ENCODE results near the gene TOP3A.
"Not testable (repeated sequence)": the region's sequence is repeated elsewhere in the genome, so short reads cannot be mapped to it uniquely, and the experiment has no call there.

Gene TOP3A
- 13.4 to 58.0 (median 34.2) reads per million in 17 experiments for total RNA-seq

GRCh38 chr17:18314731-18315561 is at the start of gene TOP3A, which contains the start of gene SMCR8:
TSS of gene TOP3A (minus strand) at chr17:18314994. CDS start at chr17:18314778, 216 bp downstream.
TSS of gene SMCR8 (plus strand) at chr17:18315293. CDS start at chr17:18315790, 497 bp downstream.
- DNase-seq: peak; percentile 97 to 99 (median 98)

GRCh38 chr17:18364166-18364565 is 49.4 kb upstream of the TOP3A start:
- DNase-seq: no peak

- DNase-seq: peak; percentile 91 to 97 (median 94)
These were observed 48.6 kb upstream of the TOP3A start, which contains the start of gene SHMT1 for GRCh38 chr17:18363101-18364049. TSS of gene SHMT1 (minus strand) at chr17:18363550. CDS start at chr17:18355981, 7,569 bp downstream.

- peak; percentile 12 to 38 (median 16) for DNase-seq
These were observed 47.9 kb upstream of the TOP3A start for GRCh38 chr17:18362698-18363100.

- no peak for DNase-seq
These were observed 47.3 kb upstream of the TOP3A start for GRCh38 chr17:18361837-18362697.

GRCh38 chr17:18360518-18360917 is 45.7 kb upstream of the TOP3A start:
- DNase-seq: no peak

GRCh38 chr17:18356624-18357023 is 41.8 kb upstream of the TOP3A start:
- peak; percentile 64 to 92 (median 86) for DNase-seq

GRCh38 chr17:18353541-18353940 is 38.7 kb upstream of the TOP3A start:
- DNase-seq: no peak

- no peak for DNase-seq
These were observed 29.2 kb upstream of the TOP3A start for GRCh38 chr17:18344021-18344420.

- no peak for DNase-seq
These were observed 25.1 kb upstream of the TOP3A start for GRCh38 chr17:18339933-18340332.

- DNase-seq: not testable (repeated sequence)
These were observed 23.4 kb upstream of the TOP3A start for GRCh38 chr17:18338158-18338557.

GRCh38 chr17:18332909-18333489 is 18.2 kb upstream of the TOP3A start:
- no peak for DNase-seq

- no peak for DNase-seq
These were observed 17.1 kb upstream of the TOP3A start for GRCh38 chr17:18331879-18332278.

GRCh38 chr17:18328643-18329204 is 13.9 kb upstream of the TOP3A start:
- DNase-seq: no peak

GRCh38 chr17:18327556-18327955 is 12.8 kb upstream of the TOP3A start:
- DNase-seq: no peak

- DNase-seq: no peak
These were observed 12.3 kb upstream of the TOP3A start for GRCh38 chr17:18327093-18327492.

- DNase-seq: no peak
These were observed 11.8 kb upstream of the TOP3A start for GRCh38 chr17:18326572-18326971.

- DNase-seq: no peak
These were observed 11.2 kb upstream of the TOP3A start for GRCh38 chr17:18326039-18326438.

GRCh38 chr17:18324140-18325050 is 9.6 kb upstream of the TOP3A start:
- DNase-seq: no peak

GRCh38 chr17:18323507-18324139 is 8.8 kb upstream of the TOP3A start:
- DNase-seq: no peak

Data from suppressor macrophage (primary cell).